Left ventricle myocardium inferior (tissue), 1 donor: ENCODE measurements around the gene RGS5. TPM values are rescaled to one million over a fixed set of nuclear protein-coding genes. Genes with fewer than 3 reads are reported as not detected.

Experiments used
- DNase-seq: peaks from one replicate; pipeline ENCODE4 v3.0.0-alpha.2; 2020
- H3K27ac ChIP-seq: fragments of 200-600 bp; replicated peaks from 2 replicates; pipeline ENCODE4 v1.8.0; 2021
- H3K27me3 ChIP-seq: fragments of 200-600 bp; 2 replicates; pipeline ENCODE4 v1.8.0; 2021; ENCODE audit warnings: low read depth
- H3K36me3 ChIP-seq: fragments of 200-600 bp; 2 replicates; pipeline ENCODE4 v1.8.0; 2021
- H3K4me1 ChIP-seq: fragments of 200-600 bp; 2 replicates; pipeline ENCODE4 v1.8.0; 2021
- H3K4me3 ChIP-seq: fragments of 200-600 bp; 2 replicates; pipeline ENCODE4 v1.8.0; 2021; ENCODE audit warnings: mild to moderate bottlenecking, moderate library complexity
- H3K9me3 ChIP-seq: fragments of 200-600 bp; replicated peaks from 2 replicates; pipeline ENCODE4 v1.8.0; 2021
- intact Hi-C: fragments of 100-400 bp; cut with micrococcal nuclease; formaldehyde crosslinking; loops from one replicate; pipeline ENCODE4 v1.11.0; 2022
- total RNA-seq: library from RNA; stranded (reverse); fragmentation: NEBNext Ultra II Directional; extraction: Animal tissue kit (Norgen Biotek cat#: 25700); gene quantifications from one replicate; pipeline ENCODE4 v1.2.1, GENCODE V29; 2021
- TF ChIP-seq, protein P1 (sequence below): fragments of 200-600 bp; IDR thresholded peaks from 2 replicates; pipeline ENCODE4 v1.8.0; 2021; ENCODE audit warnings: antibody characterized with exemption, mild to moderate bottlenecking, borderline replicate concordance
- donor health status: DM: no; HTN: yes; CAD: no; lungs with severe emphysema.

The RGS5 gene
- total RNA-seq, 1 donor from 2014 or later = 256 TPM

- Histone ChIP-seq H3K27me3 (no peaks in the 10 kb centered on the region), H3K4me3 (no peak overlapping the region), H3K36me3 (peaks cover 5% of the 10 kb centered on the region), H3K27ac (peak overlapping the region; percentile 19), H3K9me3 (no peaks in the 10 kb centered on the region), H3K4me1 (peaks cover 35% of the 10 kb centered on the region)
- intact Hi-C loops = no loop called here
- TF ChIP-seq, protein P1, sequence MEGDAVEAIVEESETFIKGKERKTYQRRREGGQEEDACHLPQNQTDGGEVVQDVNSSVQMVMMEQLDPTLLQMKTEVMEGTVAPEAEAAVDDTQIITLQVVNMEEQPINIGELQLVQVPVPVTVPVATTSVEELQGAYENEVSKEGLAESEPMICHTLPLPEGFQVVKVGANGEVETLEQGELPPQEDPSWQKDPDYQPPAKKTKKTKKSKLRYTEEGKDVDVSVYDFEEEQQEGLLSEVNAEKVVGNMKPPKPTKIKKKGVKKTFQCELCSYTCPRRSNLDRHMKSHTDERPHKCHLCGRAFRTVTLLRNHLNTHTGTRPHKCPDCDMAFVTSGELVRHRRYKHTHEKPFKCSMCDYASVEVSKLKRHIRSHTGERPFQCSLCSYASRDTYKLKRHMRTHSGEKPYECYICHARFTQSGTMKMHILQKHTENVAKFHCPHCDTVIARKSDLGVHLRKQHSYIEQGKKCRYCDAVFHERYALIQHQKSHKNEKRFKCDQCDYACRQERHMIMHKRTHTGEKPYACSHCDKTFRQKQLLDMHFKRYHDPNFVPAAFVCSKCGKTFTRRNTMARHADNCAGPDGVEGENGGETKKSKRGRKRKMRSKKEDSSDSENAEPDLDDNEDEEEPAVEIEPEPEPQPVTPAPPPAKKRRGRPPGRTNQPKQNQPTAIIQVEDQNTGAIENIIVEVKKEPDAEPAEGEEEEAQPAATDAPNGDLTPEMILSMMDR = no peak
- DNase-seq = no peak
These were observed 40.3 kb downstream of the RGS5 start for GRCh38 chr1:163162381-163162914.

- Histone ChIP-seq H3K27ac (peak overlapping the region; percentile 19), H3K9me3 (no peaks in the 10 kb centered on the region), H3K36me3 (peaks cover 5% of the 10 kb centered on the region)
These were observed 40.9 kb downstream of the RGS5 start for GRCh38 chr1:163161841-163162240.

GRCh38 chr1:163161337-163161736 is 41.4 kb downstream of the RGS5 start:
- Histone ChIP-seq H3K4me1 (peaks cover 24% of the 10 kb centered on the region), H3K36me3 (peaks cover 5% of the 10 kb centered on the region), H3K27ac (no peak overlapping the region), H3K9me3 (no peaks in the 10 kb centered on the region), H3K4me3 (no peak overlapping the region), H3K27me3 (no peaks in the 10 kb centered on the region)
- TF ChIP-seq, protein P1 = no peak
- no peak for DNase-seq
- intact Hi-C loops = no loop called here

More at GRCh38 chr1:163161841-163162240, 40.9 kb downstream of the RGS5 start:
- Histone ChIP-seq H3K27me3 (no peaks in the 10 kb centered on the region), H3K4me3 (no peak overlapping the region), H3K4me1 (peaks cover 29% of the 10 kb centered on the region)
- TF ChIP-seq, protein P1 = no peak
- DNase-seq = no peak
- intact Hi-C loops = no loop called here

- Histone ChIP-seq H3K4me1 (peaks cover 2% of the 10 kb centered on the region), H3K4me3 (no peak overlapping the region), H3K36me3 (no peaks in the 10 kb centered on the region), H3K9me3 (no peaks in the 10 kb centered on the region), H3K27ac (no peak overlapping the region), H3K27me3 (no peaks in the 10 kb centered on the region)
- TF ChIP-seq, protein P1 = no peak
- intact Hi-C loops = no loop called here
- DNase-seq = no peak
These were observed 47.1 kb downstream of the RGS5 start for GRCh38 chr1:163155606-163156005.

- no peak for DNase-seq
- intact Hi-C loops = no loop called here
- Histone ChIP-seq H3K27me3 (no peaks in the 10 kb centered on the region), H3K27ac (no peak overlapping the region), H3K4me1 (peaks cover 9% of the 10 kb centered on the region), H3K9me3 (no peaks in the 10 kb centered on the region), H3K4me3 (no peak overlapping the region), H3K36me3 (no peaks in the 10 kb centered on the region)
- TF ChIP-seq, protein P1 = no peak
These were observed 53.8 kb downstream of the RGS5 start for GRCh38 chr1:163148911-163149310.

DNA sequence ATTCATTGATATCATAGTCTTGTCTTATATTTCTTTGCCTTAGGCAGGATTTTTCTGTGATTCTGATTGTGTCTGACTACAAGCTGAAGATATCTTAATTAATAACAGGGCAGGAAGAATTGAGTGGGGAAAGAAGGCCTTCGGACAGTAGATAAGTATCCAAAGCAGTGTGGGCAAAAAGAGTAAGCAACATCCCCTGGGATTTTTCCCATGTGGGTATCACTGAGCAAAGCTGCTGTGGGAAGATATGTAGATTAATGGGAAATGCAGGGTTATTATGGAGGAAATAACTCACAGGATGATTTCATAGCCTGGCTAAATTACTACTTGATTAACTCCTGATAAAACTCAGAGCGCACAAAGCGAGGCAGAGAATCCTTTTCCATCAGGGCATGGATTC is 55.7 kb downstream of the RGS5 start:
- no peak overlapping the region for H3K4me3 ChIP-seq
- no peak for DNase-seq
- TF ChIP-seq, protein P1 = no peak
- intact Hi-C loops = no loop called here
- H3K4me1 ChIP-seq = peaks cover 9% of the 10 kb centered on the region
- H3K9me3 ChIP-seq = no peaks in the 10 kb centered on the region
- H3K36me3 ChIP-seq = no peaks in the 10 kb centered on the region
- no peak overlapping the region for H3K27ac ChIP-seq
- no peaks in the 10 kb centered on the region for H3K27me3 ChIP-seq
